Fibroblast of peridontal ligament (primary cell): ENCODE data around the gene COL15A1.
"Not testable (repeated sequence)": the region's sequence is repeated elsewhere in the genome, so short reads cannot be mapped to it uniquely, and the experiment has no call there.

Source experiments
- DNase-seq: peaks from one replicate; pipeline ENCODE4 v3.0.0-alpha.2; 2010; ENCODE audit errors: extremely low read depth

The COL15A1 gene

GRCh38 chr9:98943682-98944056 is at the start of gene COL15A1:
Gene COL15A1, plus strand, starts transcription at chr9:98943907. Its CDS starts 155 bp downstream, at chr9:98944062.
- no peak for DNase-seq

- no peak for DNase-seq
Observed at GRCh38 chr9:98894171-98894570, 49.5 kb upstream of the COL15A1 start.

GRCh38 chr9:98894761-98895160 is 48.9 kb upstream of the COL15A1 start:
- DNase-seq: no peak

GRCh38 chr9:98896632-98897031 is 47.1 kb upstream of the COL15A1 start:
- no peak for DNase-seq

- DNase-seq: no peak
Observed at GRCh38 chr9:98897745-98898144, 46.0 kb upstream of the COL15A1 start.

- DNase-seq: peak; percentile 80
Observed at GRCh38 chr9:98899408-98900056, 44.2 kb upstream of the COL15A1 start.

- no peak for DNase-seq
Observed at GRCh38 chr9:98900244-98900643, 43.5 kb upstream of the COL15A1 start.

- DNase-seq: peak; percentile 13
Observed at GRCh38 chr9:98900725-98901124, 43.0 kb upstream of the COL15A1 start.

GRCh38 chr9:98901843-98902242 is 41.9 kb upstream of the COL15A1 start:
- not testable (repeated sequence) for DNase-seq

GRCh38 chr9:98902516-98902915 is 41.2 kb upstream of the COL15A1 start:
- DNase-seq: no peak

- DNase-seq: no peak
Observed at GRCh38 chr9:98902925-98903324, 40.8 kb upstream of the COL15A1 start.

- DNase-seq: no peak
Observed at GRCh38 chr9:98903961-98904411, 39.7 kb upstream of the COL15A1 start.

GRCh38 chr9:98905015-98905414 is 38.7 kb upstream of the COL15A1 start:
- no peak for DNase-seq

GRCh38 chr9:98906273-98907040 is 37.2 kb upstream of the COL15A1 start:
- peak; percentile 12 for DNase-seq

GRCh38 chr9:98907055-98907454 is 36.7 kb upstream of the COL15A1 start:
- no peak for DNase-seq

GRCh38 chr9:98908897-98909634 is 34.6 kb upstream of the COL15A1 start:
- DNase-seq: peak; percentile 84

GRCh38 chr9:98909935-98910334 is 33.8 kb upstream of the COL15A1 start:
- no peak for DNase-seq

- DNase-seq: no peak
Observed at GRCh38 chr9:98911042-98911441, 32.7 kb upstream of the COL15A1 start.

- DNase-seq: not testable (repeated sequence)
Observed at GRCh38 chr9:98911738-98912137, 32.0 kb upstream of the COL15A1 start.

GRCh38 chr9:98912450-98912849 is 31.3 kb upstream of the COL15A1 start:
- DNase-seq: no peak

GRCh38 chr9:98913044-98913443 is 30.7 kb upstream of the COL15A1 start:
- no peak for DNase-seq

- no peak for DNase-seq
Observed at GRCh38 chr9:98913705-98914104, 30.0 kb upstream of the COL15A1 start.

- no peak for DNase-seq
Observed at GRCh38 chr9:98915599-98915998, 28.1 kb upstream of the COL15A1 start.
